MM.1S (cell line): ENCODE data around the gene ACVR1.

Experiments
- DNase-seq: peaks from one replicate; pipeline ENCODE4 v3.0.0-alpha.2; 2015
- H2AFZ ChIP-seq: fragments of 300-600 bp; sonication (generic); 2 replicates; pipeline ENCODE4 v1.6.0; 2016; ENCODE audit warnings: antibody characterized with exemption, low read length
- H3F3A ChIP-seq: fragments of 300-600 bp; sonication (generic); 2 replicates; pipeline ENCODE4 v1.6.1; 2016; ENCODE audit warnings: mild to moderate bottlenecking, antibody characterized with exemption, low read length, moderate library complexity, mixed read lengths; ENCODE audit not compliant: insufficient read depth
- H3K27ac ChIP-seq: fragments of 300-600 bp; sonication (generic); 2 replicates; pipeline ENCODE4 v1.5.1; 2016; ENCODE audit warnings: mild to moderate bottlenecking, low read length
- H3K27me3 ChIP-seq: fragments of 300-600 bp; sonication (generic); replicated peaks from 2 replicates; pipeline ENCODE4 v1.6.0; 2016; ENCODE audit warnings: low read length; ENCODE audit not compliant: insufficient read depth
- H3K36me3 ChIP-seq: fragments of 300-600 bp; sonication (generic); replicated peaks from 2 replicates; pipeline ENCODE4 v1.6.1; 2016; ENCODE audit warnings: mild to moderate bottlenecking, low read length, mixed read lengths; ENCODE audit not compliant: insufficient read depth
- H3K4me1 ChIP-seq: fragments of 300-600 bp; sonication (generic); 2 replicates; pipeline ENCODE4 v1.6.1; 2016; ENCODE audit warnings: low read length, mixed read lengths
- H3K4me2 ChIP-seq: fragments of 300-600 bp; sonication (generic); 2 replicates; pipeline ENCODE4 v1.6.0; 2016; ENCODE audit warnings: low read depth, low read length
- H3K4me3 ChIP-seq: fragments of 300-600 bp; sonication (generic); 2 replicates; pipeline ENCODE4 v1.5.1; 2016; ENCODE audit warnings: low read length, mixed read lengths
- H3K79me2 ChIP-seq: fragments of 300-600 bp; sonication (generic); 2 replicates; pipeline ENCODE4 v1.6.1; 2016; ENCODE audit warnings: mixed run types, low read length, mixed read lengths
- H3K9ac ChIP-seq: fragments of 300-600 bp; sonication (generic); 2 replicates; pipeline ENCODE4 v1.6.1; 2016; ENCODE audit warnings: low read length, mixed read lengths
- H3K9me2 ChIP-seq: fragments of 300-600 bp; sonication (generic); replicated peaks from 2 replicates; pipeline ENCODE4 v1.6.1; 2016; ENCODE audit warnings: mild to moderate bottlenecking, low read length, mixed read lengths; ENCODE audit not compliant: insufficient read depth
- H3K9me3 ChIP-seq: fragments of 300-600 bp; sonication (generic); replicated peaks from 2 replicates; pipeline ENCODE4 v1.6.1; 2016; ENCODE audit warnings: mild to moderate bottlenecking, low read length, mixed read lengths; ENCODE audit not compliant: insufficient read depth
- H4K20me1 ChIP-seq: fragments of 300-600 bp; sonication (generic); 2 replicates; pipeline ENCODE4 v1.6.1; 2016; ENCODE audit warnings: mild to moderate bottlenecking, low read length, moderate library complexity, mixed read lengths; ENCODE audit not compliant: insufficient read depth
- EZH2 ChIP-seq: fragments of 300-600 bp; sonication (generic); optimal IDR thresholded peaks from 2 replicates; pipeline ENCODE3; 2017; ENCODE audit warnings: low read depth, mild to moderate bottlenecking, antibody characterized with exemption, low read length, mixed read lengths
- EZH2phosphoT487 ChIP-seq: fragments of 300-600 bp; sonication (generic); IDR thresholded peaks from 2 replicates; pipeline ENCODE4 v1.6.1; 2018; ENCODE audit warnings: antibody characterized with exemption, low read length
- TF ChIP-seq, protein P1 (sequence below): fragments of 300-600 bp; sonication (generic); IDR thresholded peaks from 2 replicates; pipeline ENCODE4 v1.5.1; 2016; ENCODE audit warnings: antibody characterized with exemption, low read length, mixed read lengths

The ACVR1 gene

DNA sequence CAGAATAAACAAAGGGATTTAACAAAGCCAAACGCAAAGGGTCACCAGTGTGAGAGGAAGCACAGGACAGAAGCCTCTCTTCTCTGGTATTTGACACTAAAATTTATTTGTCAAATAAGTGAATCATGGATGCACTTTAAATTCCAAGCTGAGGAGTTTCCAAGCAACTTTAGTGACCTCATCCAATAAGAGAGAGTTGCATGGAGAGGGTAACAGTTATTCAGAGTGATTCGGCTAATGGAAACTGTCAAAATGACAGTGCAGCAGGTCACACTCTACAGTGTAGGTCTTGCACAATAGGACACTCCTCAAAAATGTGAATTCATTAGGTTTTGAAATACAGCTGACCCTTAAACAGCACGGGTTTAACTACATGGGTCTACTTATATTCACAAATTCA is 143.5 kb downstream of the ACVR1 start:
- Histone ChIP-seq H3K9me3 (no peaks in the 10 kb centered on the region), H3K27me3 (no peaks in the 10 kb centered on the region), H3K36me3 (0 out of 2 replicates have a peak, but pooled peaks cover 5% of the 10 kb centered on the region), H3K79me2 (no peaks in the 10 kb centered on the region), H3K9ac (no peak overlapping the region), H3K9me2 (no peaks in the 10 kb centered on the region), H4K20me1 (no peaks in the 10 kb centered on the region), H3K27ac (no peak overlapping the region), H3K4me3 (no peak overlapping the region), H3F3A (no peaks in the 10 kb centered on the region), H2AFZ (no peak overlapping the region), H3K4me1 (no peaks in the 10 kb centered on the region), H3K4me2 (no peak overlapping the region)
- TF ChIP-seq, protein P1, sequence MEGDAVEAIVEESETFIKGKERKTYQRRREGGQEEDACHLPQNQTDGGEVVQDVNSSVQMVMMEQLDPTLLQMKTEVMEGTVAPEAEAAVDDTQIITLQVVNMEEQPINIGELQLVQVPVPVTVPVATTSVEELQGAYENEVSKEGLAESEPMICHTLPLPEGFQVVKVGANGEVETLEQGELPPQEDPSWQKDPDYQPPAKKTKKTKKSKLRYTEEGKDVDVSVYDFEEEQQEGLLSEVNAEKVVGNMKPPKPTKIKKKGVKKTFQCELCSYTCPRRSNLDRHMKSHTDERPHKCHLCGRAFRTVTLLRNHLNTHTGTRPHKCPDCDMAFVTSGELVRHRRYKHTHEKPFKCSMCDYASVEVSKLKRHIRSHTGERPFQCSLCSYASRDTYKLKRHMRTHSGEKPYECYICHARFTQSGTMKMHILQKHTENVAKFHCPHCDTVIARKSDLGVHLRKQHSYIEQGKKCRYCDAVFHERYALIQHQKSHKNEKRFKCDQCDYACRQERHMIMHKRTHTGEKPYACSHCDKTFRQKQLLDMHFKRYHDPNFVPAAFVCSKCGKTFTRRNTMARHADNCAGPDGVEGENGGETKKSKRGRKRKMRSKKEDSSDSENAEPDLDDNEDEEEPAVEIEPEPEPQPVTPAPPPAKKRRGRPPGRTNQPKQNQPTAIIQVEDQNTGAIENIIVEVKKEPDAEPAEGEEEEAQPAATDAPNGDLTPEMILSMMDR = no peak
- no peak for TF ChIP-seq EZH2phosphoT487
- no peak for TF ChIP-seq EZH2
- DNase-seq = no peak

DNA sequence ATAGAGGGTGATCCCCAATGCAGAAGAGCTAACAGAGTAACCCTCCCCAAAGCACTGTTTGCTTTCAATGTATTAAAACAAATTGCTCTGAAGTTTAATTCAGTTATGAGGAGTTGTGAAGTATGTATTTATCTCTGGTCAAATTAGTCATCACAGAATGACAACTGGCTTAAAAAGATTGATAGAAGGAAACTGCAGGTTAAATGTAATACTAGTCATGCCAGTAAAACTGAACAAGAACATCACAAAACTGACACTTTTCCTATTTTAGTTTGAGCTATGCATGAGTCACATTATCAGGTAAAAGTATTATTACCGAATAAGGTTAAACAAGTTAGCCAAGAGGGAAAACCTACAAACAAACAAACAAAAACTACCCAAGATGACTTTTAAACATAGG is 148.4 kb downstream of the ACVR1 start:
- no peak for DNase-seq
- Histone ChIP-seq H3K9ac (no peak overlapping the region), H3K9me3 (no peaks in the 10 kb centered on the region)

DNA sequence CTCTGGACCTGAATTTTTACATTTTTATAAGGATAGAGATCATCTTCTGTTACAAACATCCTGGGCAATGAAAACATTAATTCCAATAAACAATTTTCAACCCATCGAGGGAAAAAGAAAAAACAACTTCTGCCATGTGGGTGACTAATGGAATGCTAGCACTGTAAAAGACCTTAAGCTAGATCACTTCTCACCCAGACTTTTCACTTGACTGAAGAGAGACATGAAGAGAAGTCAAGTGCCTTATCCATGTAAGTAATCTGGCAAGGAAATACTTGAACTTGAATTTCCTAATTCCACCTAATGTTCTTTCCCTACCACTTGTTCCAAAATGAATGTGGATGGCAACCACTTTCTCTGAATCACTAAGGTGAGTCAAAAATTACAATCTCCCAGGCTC is 149.2 kb downstream of the ACVR1 start:
- no peak overlapping the region for H3K9ac ChIP-seq
- H3K4me3 ChIP-seq = no peak overlapping the region
- no peak for DNase-seq
- H3K27me3 ChIP-seq = no peaks in the 10 kb centered on the region
- no peak overlapping the region for H3K27ac ChIP-seq
- no peaks in the 10 kb centered on the region for H3K4me1 ChIP-seq
- no peaks in the 10 kb centered on the region for H3F3A ChIP-seq
- no peaks in the 10 kb centered on the region; the same call in 1 of the 2 replicates for H3K9me3 ChIP-seq
- H4K20me1 ChIP-seq = no peaks in the 10 kb centered on the region
- H3K9me2 ChIP-seq = no peaks in the 10 kb centered on the region
- H3K79me2 ChIP-seq = no peaks in the 10 kb centered on the region
- TF ChIP-seq, protein P1 = no peak
- TF ChIP-seq EZH2 = no peak
- TF ChIP-seq EZH2phosphoT487 = no peak
- H3K4me2 ChIP-seq = no peak overlapping the region
- no peaks in the 10 kb centered on the region for H3K36me3 ChIP-seq
- no peak overlapping the region for H2AFZ ChIP-seq

More for the DNA sequence above, 148.4 kb downstream of the ACVR1 start:
- Histone ChIP-seq H3F3A (no peaks in the 10 kb centered on the region), H3K9me2 (no peaks in the 10 kb centered on the region), H3K4me2 (no peak overlapping the region), H3K4me1 (no peaks in the 10 kb centered on the region), H3K27me3 (no peaks in the 10 kb centered on the region), H3K79me2 (no peaks in the 10 kb centered on the region), H3K4me3 (no peak overlapping the region), H2AFZ (no peak overlapping the region), H3K27ac (no peak overlapping the region), H3K36me3 (no peaks in the 10 kb centered on the region), H4K20me1 (no peaks in the 10 kb centered on the region)
- no peak for TF ChIP-seq EZH2phosphoT487
- TF ChIP-seq, protein P1 = no peak
- TF ChIP-seq EZH2 = no peak
